Ectodermal cell (in vitro differentiated cells): ENCODE measurements around the gene MNX1. TPM values are rescaled to one million over a fixed set of nuclear protein-coding genes. Genes with fewer than 3 reads are reported as not detected.

ENCODE experiments used
- H3K27ac ChIP-seq: 2 replicates; pipeline ENCODE4 v1.7.0; 2013; ENCODE audit warnings: mild to moderate bottlenecking, low read depth, low read length; ENCODE audit not compliant: insufficient read depth, poor library complexity, severe bottlenecking
- H3K27me3 ChIP-seq: 2 replicates; pipeline ENCODE4 v1.7.0; 2013; ENCODE audit warnings: mild to moderate bottlenecking, low read length; ENCODE audit not compliant: insufficient read depth, control insufficient read depth, poor library complexity, severe bottlenecking
- H3K36me3 ChIP-seq: one replicate; pipeline ENCODE4 v1.7.0; 2013; ENCODE audit warnings: low read length; ENCODE audit not compliant: control insufficient read depth, insufficient read depth
- H3K4me1 ChIP-seq: one replicate; pipeline ENCODE4 v1.7.0; 2013; ENCODE audit warnings: low read length; ENCODE audit not compliant: control insufficient read depth, insufficient read depth
- H3K4me3 ChIP-seq: 2 replicates; pipeline ENCODE4 v1.7.0; 2013; ENCODE audit warnings: low read depth, low read length, control low read depth; ENCODE audit not compliant: insufficient read depth
- H3K9me3 ChIP-seq: 2 replicates; pipeline ENCODE4 v1.7.0; 2013; ENCODE audit warnings: mild to moderate bottlenecking, low read length, moderate library complexity; ENCODE audit not compliant: control insufficient read depth
- WGBS, 2 experiments: methylation state at CpG; one replicate each; pipeline ENCODE4 v1.1.7; 2013; ENCODE audit warnings: missing lambda C conversion rate in 2 of 2; 5-methylcytosine and 5-hydroxymethylcytosine counted together
- polyA plus RNA-seq, 4 experiments: library from polyadenylated mRNA; stranded (reverse); fragments of 50-300 nt; gene quantifications; one replicate each; pipeline ENCODE4 v1.2.3, GENCODE V29; 2013

MNX1 gene
- polyA plus RNA-seq (2013, experiment 1 of 4): not detected
- polyA plus RNA-seq (2013, experiment 2 of 4): not detected
- polyA plus RNA-seq (2013, experiment 3 of 4): 0.21 TPM
- not detected for polyA plus RNA-seq (2013, experiment 4 of 4)

DNA sequence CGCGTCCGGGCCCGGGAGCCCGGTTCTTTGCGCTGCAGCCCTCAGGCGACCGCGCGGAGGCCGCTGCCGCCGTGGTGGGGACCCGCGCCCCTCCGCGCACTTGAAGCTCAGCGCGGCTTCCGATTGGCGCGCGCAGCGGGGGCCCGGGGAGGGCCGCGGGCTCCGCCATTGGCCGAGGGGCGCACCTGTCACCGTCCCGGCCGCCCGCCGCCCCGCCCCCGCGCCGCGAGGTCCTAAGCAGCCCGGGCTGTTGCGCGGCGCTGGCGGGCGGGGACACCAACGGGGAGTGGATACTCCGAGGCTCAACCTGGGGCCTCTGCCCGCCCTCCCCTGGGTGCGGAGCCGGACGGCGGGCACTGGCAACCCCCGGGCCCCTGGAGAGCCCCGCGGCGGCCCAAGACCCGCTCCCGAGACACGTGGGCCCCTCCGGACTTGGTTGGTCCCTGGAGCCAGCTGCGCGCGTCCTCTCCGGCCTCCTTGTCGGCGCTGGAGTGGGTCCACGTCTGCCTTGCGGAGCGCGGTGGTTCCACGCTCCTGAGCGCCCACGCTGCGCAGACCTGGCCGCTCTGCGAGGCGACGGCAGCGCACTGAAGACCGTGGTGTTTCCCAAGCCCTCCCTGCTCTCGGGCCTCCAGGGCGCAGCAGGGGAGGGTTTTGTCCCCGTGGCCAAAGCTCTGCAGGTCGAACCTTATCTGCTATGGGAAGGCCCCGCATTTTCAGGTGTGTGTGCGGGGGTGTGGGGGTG is at the start of gene MNX1:
Gene MNX1, minus strand, starts transcription at position 76 of the 745 bp plus-strand sequence. CDS start 313 bp downstream, outside the sequence.
- peaks cover 3% of the 10 kb centered on the region for H3K4me1 ChIP-seq
- H3K27ac ChIP-seq: no peak within 1 kb of the TSS
- H3K4me3 ChIP-seq: peak within 1 kb of the TSS; percentile 39
- no peaks in the 10 kb centered on the region for H3K9me3 ChIP-seq
- H3K36me3 ChIP-seq: no peaks in the 10 kb centered on the region
- WGBS, 2 experiments: 0% methylated on average over 87 of the region's 87 CpGs
- peaks cover 99% of the 10 kb centered on the region for H3K27me3 ChIP-seq

DNA sequence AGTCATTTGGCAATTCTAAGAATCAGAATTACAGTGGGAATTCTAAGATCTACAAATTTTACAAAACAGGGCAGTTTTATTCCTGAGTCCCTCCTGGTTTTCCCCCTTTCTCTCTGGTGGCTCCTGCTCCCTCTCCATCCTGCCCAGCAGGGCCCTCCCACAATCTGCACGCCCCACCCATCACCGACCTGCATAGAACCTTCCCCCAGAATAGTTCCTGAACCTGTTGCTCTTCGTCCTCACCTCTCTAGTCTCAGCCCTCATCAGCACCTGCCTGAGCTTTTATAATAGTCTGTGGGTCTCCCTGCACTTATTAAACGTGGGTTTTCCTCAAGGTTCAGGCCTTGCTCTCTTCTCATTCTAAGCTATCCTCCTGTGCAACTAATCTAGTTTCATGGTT is 49.1 kb upstream of the MNX1 start:
- no peaks in the 10 kb centered on the region for H3K4me1 ChIP-seq
- no peak overlapping the region for H3K4me3 ChIP-seq
- no peak overlapping the region for H3K27ac ChIP-seq
- H3K27me3 ChIP-seq: no peaks in the 10 kb centered on the region
- 69 to 71% methylated on average over 4 of the region's 4 CpGs for WGBS, 2 experiments
- no peaks in the 10 kb centered on the region for H3K9me3 ChIP-seq
- H3K36me3 ChIP-seq: no peaks in the 10 kb centered on the region

DNA sequence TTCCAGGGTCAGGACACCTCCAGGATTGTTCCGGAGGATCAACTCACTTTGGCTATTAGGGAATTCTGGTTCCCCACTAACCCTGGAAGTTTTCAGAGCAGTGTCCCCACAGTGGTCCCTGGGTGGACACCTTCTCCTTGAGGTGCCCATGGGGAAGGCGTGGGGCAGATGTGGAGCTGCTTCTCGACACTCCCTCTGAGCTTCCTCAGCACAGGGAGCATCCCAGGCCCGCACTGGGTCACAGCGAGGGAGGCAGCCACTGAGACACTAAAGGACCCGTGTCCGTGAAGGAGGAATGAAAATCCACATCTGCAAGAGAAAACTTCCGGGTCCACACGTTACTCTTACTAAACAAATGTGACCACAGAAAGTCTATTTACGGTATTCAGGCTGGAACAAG is 48.2 kb upstream of the MNX1 start:
- Histone ChIP-seq H3K4me1 (no peaks in the 10 kb centered on the region), H3K36me3 (no peaks in the 10 kb centered on the region), H3K9me3 (no peaks in the 10 kb centered on the region), H3K4me3 (no peak overlapping the region), H3K27me3 (no peaks in the 10 kb centered on the region), H3K27ac (no peak overlapping the region)
- 94 to 96% methylated on average over 10 of the region's 10 CpGs for WGBS, 2 experiments

DNA sequence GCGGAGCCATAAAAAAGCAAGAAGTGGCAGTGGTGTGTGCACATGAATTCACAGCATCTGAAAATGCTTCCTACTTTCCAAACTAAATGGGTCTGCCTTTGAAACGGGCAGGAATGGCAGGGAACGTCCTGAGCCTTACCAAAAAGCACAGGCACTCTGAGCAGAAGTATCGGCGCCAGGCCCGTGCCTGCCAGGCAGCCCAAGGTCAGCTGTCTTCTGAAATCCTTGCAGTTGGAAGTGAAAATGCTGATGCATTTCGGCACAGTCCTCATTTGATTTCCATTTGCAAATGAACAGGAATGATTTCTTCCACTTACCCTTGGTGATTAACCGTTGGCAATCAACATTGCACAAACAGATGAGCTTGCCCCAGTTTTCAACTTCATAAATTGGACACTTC is 47.6 kb upstream of the MNX1 start:
- no peaks in the 10 kb centered on the region for H3K4me1 ChIP-seq
- 88 to 90% methylated on average over 8 of the region's 8 CpGs for WGBS, 2 experiments

DNA sequence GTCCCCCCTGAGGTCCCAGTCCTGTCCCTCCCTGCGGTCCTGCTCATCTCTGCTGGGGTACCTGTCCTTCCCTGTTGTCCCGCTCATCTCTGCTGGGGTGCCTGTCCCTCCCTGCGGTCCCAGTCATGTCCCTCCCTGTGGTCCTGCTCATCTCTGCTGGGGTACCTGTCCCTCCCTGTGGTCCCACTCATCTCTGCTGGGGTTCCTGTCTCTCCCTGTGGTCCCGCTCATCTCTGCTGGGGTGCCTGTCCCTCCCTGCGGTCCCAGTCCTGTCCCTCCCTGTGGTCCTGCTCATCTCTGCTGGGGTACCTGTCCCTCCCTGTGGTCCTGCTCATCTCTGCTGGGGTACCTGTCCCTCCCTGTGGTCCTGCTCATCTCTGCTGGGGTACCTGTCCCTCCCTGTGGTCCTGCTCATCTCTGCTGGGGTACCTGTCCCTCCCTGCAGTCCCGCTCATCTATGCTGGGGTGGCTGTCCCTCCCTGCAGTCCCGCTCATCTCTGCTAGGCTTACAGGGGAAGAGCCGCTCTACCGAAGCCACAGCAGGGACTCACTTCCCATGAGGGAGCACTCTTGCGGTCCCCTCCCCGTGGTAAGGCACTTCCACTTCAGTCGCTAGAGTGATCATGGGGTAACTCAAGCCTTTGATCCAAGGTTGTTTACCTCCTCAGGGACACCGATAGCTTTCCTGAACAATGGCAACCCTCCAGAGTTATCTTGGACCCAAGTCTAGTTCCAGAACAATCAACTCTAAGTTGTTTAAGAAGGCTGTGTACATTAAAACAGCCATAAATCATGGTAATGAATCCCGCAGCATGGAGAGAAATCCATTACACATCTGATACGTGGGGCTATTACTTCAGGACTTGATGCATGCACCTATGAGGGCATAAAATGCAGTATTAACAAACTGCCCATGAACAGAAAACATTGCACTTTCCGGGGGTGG is 46.8 kb upstream of the MNX1 start:
- no peaks in the 10 kb centered on the region for H3K9me3 ChIP-seq
- WGBS, 2 experiments: 90 to 92% methylated on average over 16 of the region's 16 CpGs
- no peaks in the 10 kb centered on the region for H3K36me3 ChIP-seq
- no peak overlapping the region for H3K4me3 ChIP-seq
- no peak overlapping the region for H3K27ac ChIP-seq
- no peaks in the 10 kb centered on the region for H3K27me3 ChIP-seq
- H3K4me1 ChIP-seq: no peaks in the 10 kb centered on the region

More for the DNA sequence above, 47.6 kb upstream of the MNX1 start:
- Histone ChIP-seq H3K9me3 (no peaks in the 10 kb centered on the region), H3K27me3 (no peaks in the 10 kb centered on the region), H3K36me3 (no peaks in the 10 kb centered on the region), H3K4me3 (no peak overlapping the region), H3K27ac (no peak overlapping the region)

DNA sequence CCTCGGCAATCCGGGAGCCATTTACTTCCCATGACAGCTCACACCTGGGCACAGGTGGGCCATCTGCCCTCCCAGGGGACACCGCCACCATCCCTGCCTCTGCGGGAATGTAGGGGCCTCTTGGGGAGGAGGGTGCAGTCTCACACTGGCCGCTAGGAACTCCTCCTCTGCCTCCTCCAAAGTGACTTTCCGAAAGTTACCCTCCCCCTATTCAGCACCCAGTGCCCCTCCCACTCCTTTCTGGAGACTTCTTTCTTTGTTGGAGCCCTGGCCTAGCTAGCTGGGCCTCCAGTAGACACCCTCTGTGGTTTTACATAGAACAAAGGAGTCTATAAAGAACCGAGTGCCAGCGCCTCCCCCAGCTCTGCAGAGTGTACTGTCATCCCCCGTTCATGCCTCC is 45.8 kb upstream of the MNX1 start:
- Histone ChIP-seq H3K9me3 (no peaks in the 10 kb centered on the region), H3K36me3 (no peaks in the 10 kb centered on the region), H3K27ac (no peak overlapping the region), H3K27me3 (no peaks in the 10 kb centered on the region), H3K4me1 (no peaks in the 10 kb centered on the region), H3K4me3 (no peak overlapping the region)
- WGBS, 2 experiments: 86% methylated on average over 9 of the region's 9 CpGs

DNA sequence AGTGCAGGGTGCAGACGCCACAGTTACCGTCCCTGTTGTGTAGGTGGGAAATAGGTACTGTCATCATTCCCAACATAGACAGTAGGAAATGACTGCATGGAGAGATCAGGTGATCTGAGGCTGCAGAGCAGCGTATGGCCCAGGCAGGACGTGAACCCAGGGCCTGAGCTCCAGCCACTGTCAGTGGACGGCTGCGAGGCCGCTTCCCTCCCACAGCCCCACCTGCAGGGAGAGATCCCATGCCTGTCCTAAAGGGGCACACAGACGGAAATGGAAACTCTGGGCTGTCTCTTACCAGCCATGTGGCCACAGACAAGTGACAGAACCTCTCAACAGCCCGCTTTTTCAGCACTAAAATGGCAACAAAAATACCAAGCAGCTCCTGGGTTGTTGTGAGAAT is 44.5 kb upstream of the MNX1 start:
- Histone ChIP-seq H3K4me3 (no peak overlapping the region), H3K9me3 (no peaks in the 10 kb centered on the region), H3K27me3 (no peaks in the 10 kb centered on the region), H3K36me3 (no peaks in the 10 kb centered on the region), H3K27ac (no peak overlapping the region), H3K4me1 (no peaks in the 10 kb centered on the region)
- 90 to 91% methylated on average over 9 of the region's 9 CpGs for WGBS, 2 experiments

DNA sequence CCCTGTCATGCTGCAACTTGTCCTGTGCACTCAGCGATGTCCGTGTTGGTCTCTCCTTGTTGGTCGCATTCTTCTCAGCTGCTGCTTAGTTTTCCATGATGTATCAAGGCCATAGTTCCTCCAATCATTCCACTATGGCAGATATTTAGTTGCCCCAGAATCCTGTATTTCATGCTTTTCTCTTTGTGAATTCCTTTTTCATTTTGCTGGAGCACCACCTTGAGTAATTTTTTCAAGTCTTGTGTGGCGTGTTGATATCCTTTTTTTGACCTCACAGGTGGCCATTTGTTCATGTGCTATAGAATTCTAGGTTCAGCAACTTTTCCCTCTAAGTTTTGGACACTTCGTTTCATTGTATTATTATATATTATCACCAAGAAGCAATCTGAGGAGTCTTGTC is 42.7 kb upstream of the MNX1 start:
- H3K4me3 ChIP-seq: no peak overlapping the region
- whole genome bisulfite sequencing, 2 experiments: 94 to 95% methylated on average over 4 of the region's 5 CpGs
- H3K9me3 ChIP-seq: no peaks in the 10 kb centered on the region
- no peaks in the 10 kb centered on the region for H3K4me1 ChIP-seq
- no peaks in the 10 kb centered on the region for H3K27me3 ChIP-seq
- no peaks in the 10 kb centered on the region for H3K36me3 ChIP-seq
- H3K27ac ChIP-seq: no peak overlapping the region

DNA sequence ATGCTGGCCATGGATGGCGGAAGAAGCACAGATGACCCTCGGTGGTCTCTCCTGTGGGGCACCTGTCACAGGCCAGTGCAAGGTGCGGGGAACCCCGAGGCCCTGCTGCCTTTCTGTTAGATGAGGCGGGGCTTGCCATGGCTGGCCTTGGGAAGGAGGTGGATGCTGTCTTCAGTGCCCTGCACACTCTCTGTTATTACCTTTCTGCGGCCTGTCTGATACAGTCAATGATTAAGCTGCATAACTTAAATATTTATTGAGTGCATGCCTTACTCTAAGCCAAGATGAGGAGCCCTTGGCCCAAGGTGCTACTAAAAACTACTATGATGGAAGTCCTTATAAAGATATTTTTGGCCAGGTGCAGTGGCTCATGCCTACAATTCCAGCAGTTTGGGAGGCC is 36.7 kb upstream of the MNX1 start:
- H3K4me1 ChIP-seq: no peaks in the 10 kb centered on the region
- H3K27ac ChIP-seq: no peak overlapping the region
- no peaks in the 10 kb centered on the region for H3K36me3 ChIP-seq
- H3K4me3 ChIP-seq: no peak overlapping the region
- H3K27me3 ChIP-seq: no peaks in the 10 kb centered on the region
- 90 to 92% methylated on average over 6 of the region's 6 CpGs for WGBS, 2 experiments
- no peaks in the 10 kb centered on the region for H3K9me3 ChIP-seq

DNA sequence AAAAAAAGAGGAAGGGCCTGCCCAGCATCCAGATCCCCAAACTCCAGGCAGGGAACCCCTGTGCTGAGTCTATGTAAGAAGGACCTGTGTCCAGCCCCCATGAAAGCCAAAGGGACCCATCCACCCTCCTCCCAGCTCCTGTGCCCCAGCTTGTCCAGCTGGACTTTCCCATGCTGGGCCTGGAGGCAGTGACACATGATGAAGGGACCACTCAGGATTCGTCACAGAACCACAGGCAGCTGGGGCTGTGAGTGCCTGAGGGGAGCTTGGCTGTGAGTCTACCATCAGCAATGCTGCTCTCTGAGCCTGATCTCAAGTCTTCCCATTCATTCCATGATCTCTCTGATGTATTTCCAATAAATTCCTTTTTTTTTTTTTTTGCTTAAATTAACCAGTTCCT is 36.2 kb upstream of the MNX1 start:
- Histone ChIP-seq H3K27ac (no peak overlapping the region), H3K36me3 (no peaks in the 10 kb centered on the region), H3K4me3 (no peak overlapping the region), H3K9me3 (no peaks in the 10 kb centered on the region), H3K4me1 (no peaks in the 10 kb centered on the region), H3K27me3 (no peaks in the 10 kb centered on the region)
- 80 to 96% methylated on average over 1 of the region's 1 CpG for WGBS, 2 experiments
